Gastroesophageal sphincter (tissue), 4 donors: ENCODE measurements around the gene IQSEC1. TPM values are rescaled to one million over a fixed set of nuclear protein-coding genes. Genes with fewer than 3 reads are reported as not detected.
A peak's percentile ranks its signal among the peaks of the same experiment; 100 is the strongest.

Source experiments
- ATAC-seq: fragments of 150-250 bp; one replicate; pipeline ENCODE4 v1.9.1; 2016; ENCODE audit warnings: mild to moderate bottlenecking, moderate library complexity
- H3K27ac ChIP-seq, 4 donors: fragments of 200-600 bp; sonication (generic) in 3 of 4; 1 replicate in 3 of 4; 2 replicates in 1 of 4; pipeline ENCODE4 v1.5.1; 2016 to 2019
- H3K27me3 ChIP-seq: fragments of 200-600 bp; sonication (generic); one replicate; pipeline ENCODE4 v1.5.1; 2019
- H3K36me3 ChIP-seq, 2 donors: fragments of 200-600 bp; sonication (generic); one replicate each; pipeline ENCODE4 v1.5.1; 2019; ENCODE audit warnings: control low read depth in 1 of 2
- H3K4me1 ChIP-seq, 3 donors: fragments of 200-600 bp; sonication (generic); 1 replicate in 2 of 3; 2 replicates in 1 of 3; pipeline ENCODE4 v1.5.1; 2016 to 2019; ENCODE audit warnings: control low read depth in 2 of 3
- H3K4me3 ChIP-seq, 2 donors: fragments of 200-600 bp; sonication (generic); one replicate each; pipeline ENCODE4 v1.5.1; 2019; ENCODE audit warnings: mild to moderate bottlenecking in 1 of 2, moderate library complexity in 1 of 2
- H3K9me3 ChIP-seq, 3 donors: fragments of 200-600 bp; sonication (generic); one replicate each; pipeline ENCODE4 v1.5.1; 2017 to 2019; ENCODE audit warnings: control low read depth in 2 of 3
- CTCF ChIP-seq, 4 experiments: fragments of 200-600 bp in 2 of 4; fragments of 450-650 bp in 2 of 4; sonication (generic) in 1 of 4; IDR thresholded peaks; one replicate each; pipeline ENCODE4 v1.5.1; 2017 to 2019; ENCODE audit warnings: antibody characterized with exemption in 4 of 4, mild to moderate bottlenecking in 2 of 4, moderate library complexity in 2 of 4
- EP300 ChIP-seq: sonication (generic); formaldehyde crosslinking; IDR thresholded peaks from one replicate; pipeline ENCODE4 v1.6.1; 2017; ENCODE audit warnings: antibody characterized with exemption, mild to moderate bottlenecking
- POLR2A ChIP-seq, 2 donors: fragments of 450-650 bp; IDR thresholded peaks; one replicate each; pipeline ENCODE4 v1.6.1; 2017; ENCODE audit warnings: antibody characterized with exemption in 2 of 2, mild to moderate bottlenecking in 2 of 2, moderate library complexity in 1 of 2
- POLR2AphosphoS5 ChIP-seq: sonication (generic); formaldehyde crosslinking; IDR thresholded peaks from one replicate; pipeline ENCODE4 v1.6.1; 2017; ENCODE audit warnings: antibody characterized with exemption
- WGBS, 2 donors: methylation state at CpG; one replicate each; pipeline ENCODE4 v1.1.5; 2018; ENCODE audit warnings: low coverage in 1 of 2; 5-methylcytosine and 5-hydroxymethylcytosine counted together
- total RNA-seq, 4 donors: library from RNA; depleted of rRNA; stranded (reverse); fragments of >200 nt; gene quantifications; one replicate each; pipeline ENCODE4 v1.1.0, GENCODE V29; 2016

IQSEC1 gene
- total RNA-seq, 4 donors from 2014 or later = 49.5 to 104 (median 61.7) TPM

GRCh38 chr3:12986986-12987385 is 86.2 kb downstream of the IQSEC1 start:
- ATAC-seq = no peak
- H3K27me3 ChIP-seq = no peaks in the 10 kb centered on the region
- 33 to 70% methylated on average over 2 of the region's 15 CpGs for WGBS, 2 donors
- H3K9me3 ChIP-seq = no peaks in the 10 kb centered on the region
- no peak overlapping the region for H3K27ac ChIP-seq
- H3K4me1 ChIP-seq = peaks cover 0 to 22% (median 3%) of the 10 kb centered on the region in 3 donors
- H3K36me3 ChIP-seq = no peaks in the 10 kb centered on the region
- TF ChIP-seq CTCF (IDR thresholded peaks at IDR 0.05) = no peak
- no peak for TF ChIP-seq POLR2A (IDR thresholded peaks at IDR 0.05)
- no peak for TF ChIP-seq EP300
- TF ChIP-seq POLR2AphosphoS5 = no peak
- H3K4me3 ChIP-seq = no peak overlapping the region

GRCh38 chr3:12986521-12986920 is 86.7 kb downstream of the IQSEC1 start:
- no peaks in the 10 kb centered on the region for H3K27me3 ChIP-seq
- no peaks in the 10 kb centered on the region for H3K36me3 ChIP-seq
- ATAC-seq = no peak
- no peak overlapping the region for H3K4me3 ChIP-seq
- peaks cover 0 to 20% (median 3%) of the 10 kb centered on the region in 3 donors for H3K4me1 ChIP-seq
- WGBS, 2 donors = 80% methylated on average over 1 of the region's 11 CpGs; no CpG with 5 or more reads in 1 of the 2 donors
- H3K27ac ChIP-seq = no peak overlapping the region
- no peaks in the 10 kb centered on the region for H3K9me3 ChIP-seq
- TF ChIP-seq CTCF (IDR thresholded peaks at IDR 0.05) (no peak), POLR2A (IDR thresholded peaks at IDR 0.05) (no peak), EP300 (no peak), POLR2AphosphoS5 (no peak)

- peaks cover 0 to 20% (median 0%) of the 10 kb centered on the region in 3 donors for H3K4me1 ChIP-seq
- TF ChIP-seq CTCF (IDR thresholded peaks at IDR 0.05) (no peak), POLR2A (IDR thresholded peaks at IDR 0.05) (no peak), EP300 (no peak), POLR2AphosphoS5 (no peak)
Measured at GRCh38 chr3:12986031-12986430, 87.2 kb downstream of the IQSEC1 start.

GRCh38 chr3:12985148-12985547 is 88.1 kb downstream of the IQSEC1 start:
- no CpG with 5 or more reads among the region's 6 CpGs for WGBS, 2 donors
- peaks cover 0 to 16% (median 0%) of the 10 kb centered on the region in 3 donors for H3K4me1 ChIP-seq
- no peaks in the 10 kb centered on the region for H3K36me3 ChIP-seq
- ATAC-seq = no peak
- H3K4me3 ChIP-seq = no peak overlapping the region
- TF ChIP-seq CTCF (IDR thresholded peaks at IDR 0.05) = no peak
- no peak overlapping the region for H3K27ac ChIP-seq
- no peaks in the 10 kb centered on the region for H3K27me3 ChIP-seq
- no peaks in the 10 kb centered on the region for H3K9me3 ChIP-seq

More at GRCh38 chr3:12986031-12986430, 87.2 kb downstream of the IQSEC1 start:
- Histone ChIP-seq H3K27ac (no peak overlapping the region), H3K27me3 (no peaks in the 10 kb centered on the region), H3K4me3 (no peak overlapping the region), H3K9me3 (no peaks in the 10 kb centered on the region), H3K36me3 (no peaks in the 10 kb centered on the region)
- no peak for ATAC-seq
- 74 to 88% methylated on average over 1 to 2 of the region's 8 CpGs for WGBS, 2 donors

- WGBS, 2 donors = 58 to 60% methylated on average over 1 to 2 of the region's 7 CpGs
- no peak overlapping the region for H3K27ac ChIP-seq
- H3K36me3 ChIP-seq = no peaks in the 10 kb centered on the region
- ATAC-seq = peak; percentile 87
- TF ChIP-seq POLR2A (IDR thresholded peaks at IDR 0.05) = no peak
- TF ChIP-seq POLR2AphosphoS5 = no peak
- peak in 3 of 4 experiments; percentile 66 to 88 (median 68) for TF ChIP-seq CTCF (IDR thresholded peaks at IDR 0.05)
- no peak for TF ChIP-seq EP300
- no peak overlapping the region for H3K4me3 ChIP-seq
- peaks cover 0 to 7% (median 0%) of the 10 kb centered on the region in 3 donors for H3K4me1 ChIP-seq
- no peaks in the 10 kb centered on the region for H3K27me3 ChIP-seq
- no peaks in the 10 kb centered on the region for H3K9me3 ChIP-seq
Measured at GRCh38 chr3:12984023-12984823, 89.0 kb downstream of the IQSEC1 start.
